SU-DHL-6 (cell line): ENCODE measurements around the gene BLVRB.

Source experiments
- H2AFZ ChIP-seq: fragments of 200-600 bp; sonication (generic); 2 replicates; pipeline ENCODE4 v1.6.1; 2014; ENCODE audit warnings: low read depth, mild to moderate bottlenecking, moderate library complexity, mixed read lengths, antibody characterized with exemption, low read length; ENCODE audit not compliant: severe bottlenecking
- H3F3A ChIP-seq: fragments of 200-600 bp; shearing (Covaris generic); 2 replicates; pipeline ENCODE4 v1.6.0; 2016; ENCODE audit warnings: antibody characterized with exemption, mild to moderate bottlenecking; ENCODE audit not compliant: insufficient read depth
- H3K27ac ChIP-seq: fragments of 200-600 bp; sonication (generic); 2 replicates; pipeline ENCODE4 v1.5.1; 2016; ENCODE audit warnings: low read depth, mild to moderate bottlenecking, low read length, moderate library complexity, mixed read lengths
- H3K27me3 ChIP-seq: fragments of 200-600 bp; sonication (generic), shearing (Covaris generic); 2 replicates; pipeline ENCODE4 v1.6.0; 2014; ENCODE audit warnings: mild to moderate bottlenecking, low read length
- H3K36me3 ChIP-seq: fragments of 200-600 bp; sonication (generic); 2 replicates; pipeline ENCODE4 v1.6.1; 2014; ENCODE audit warnings: mild to moderate bottlenecking, low read length, mixed read lengths
- H3K4me2 ChIP-seq: fragments of 300-600, 200-600 bp; shearing (Covaris generic), sonication (generic); 2 replicates; pipeline ENCODE4 v1.6.0; 2014; ENCODE audit warnings: low read length, low read depth, mild to moderate bottlenecking; ENCODE audit not compliant: poor library complexity, severe bottlenecking
- H3K4me3 ChIP-seq: fragments of 200-600 bp; sonication (generic); 2 replicates; pipeline ENCODE4 v1.5.1; 2014; ENCODE audit warnings: antibody characterized with exemption, low read length, mild to moderate bottlenecking, mixed read lengths; ENCODE audit not compliant: insufficient read depth, poor library complexity, severe bottlenecking
- H3K79me2 ChIP-seq: fragments of 200-600 bp; sonication (generic); 2 replicates; pipeline ENCODE4 v1.6.1; 2014; ENCODE audit warnings: mild to moderate bottlenecking, low read length, moderate library complexity; ENCODE audit not compliant: insufficient read depth
- H3K9ac ChIP-seq: fragments of 200-600 bp; sonication (generic); 2 replicates; pipeline ENCODE4 v1.7.0; 2014; ENCODE audit warnings: mild to moderate bottlenecking, low read length
- H3K9me2 ChIP-seq: fragments of 200-600 bp; sonication (generic); replicated peaks from 2 replicates; pipeline ENCODE4 v1.6.1; 2014; ENCODE audit warnings: low read length; ENCODE audit not compliant: insufficient read depth
- H3K9me3 ChIP-seq: fragments of 200-600 bp; sonication (generic); 2 replicates; pipeline ENCODE4 v1.6.1; 2014; ENCODE audit warnings: low read length, mixed read lengths; ENCODE audit not compliant: insufficient read depth
- H4K20me1 ChIP-seq: fragments of 200-600 bp; sonication (generic); 2 replicates; pipeline ENCODE4 v1.6.1; 2014; ENCODE audit warnings: low read depth, mild to moderate bottlenecking, antibody characterized with exemption, low read length, moderate library complexity, mixed read lengths
- CTCF ChIP-seq: fragments of 200-600 bp; sonication (generic); IDR thresholded peaks from one replicate; pipeline ENCODE4 v1.5.1; 2017; ENCODE audit warnings: antibody characterized with exemption, mild to moderate bottlenecking, low read length, moderate library complexity; ENCODE audit not compliant: insufficient read depth, poor library complexity, severe bottlenecking
- EZH2phosphoT487 ChIP-seq: fragments of 200-600 bp; sonication (generic), shearing (Covaris generic); conservative IDR thresholded peaks from 2 replicates; pipeline ENCODE4 v1.6.1; 2018; ENCODE audit warnings: mild to moderate bottlenecking, antibody characterized with exemption, low read length, moderate library complexity, mixed read lengths

The BLVRB gene

GRCh38 chr19:40419780-40420179, 45.8 kb downstream of the BLVRB start:
- TF ChIP-seq EZH2phosphoT487: no peak
- no peak for TF ChIP-seq CTCF
- Histone ChIP-seq H3K4me2 (no peak overlapping the region), H2AFZ (no peak overlapping the region), H3F3A (peaks cover 8% of the 10 kb centered on the region; the same call in 1 of the 2 replicates), H3K9me2 (no peaks in the 10 kb centered on the region), H3K79me2 (no peaks in the 10 kb centered on the region), H3K27me3 (no peaks in the 10 kb centered on the region), H3K9me3 (no peaks in the 10 kb centered on the region), H3K36me3 (no peaks in the 10 kb centered on the region), H3K27ac (no peak overlapping the region), H3K4me3 (no peak overlapping the region), H3K9ac (no peak overlapping the region), H4K20me1 (no peaks in the 10 kb centered on the region)

GRCh38 chr19:40419066-40419612, 46.4 kb downstream of the BLVRB start:
- no peak overlapping the region for H2AFZ ChIP-seq

GRCh38 chr19:40418040-40418439, 47.5 kb downstream of the BLVRB start:
- H3F3A ChIP-seq: no peaks in the 10 kb centered on the region
- H3K27me3 ChIP-seq: no peaks in the 10 kb centered on the region
- no peaks in the 10 kb centered on the region for H3K79me2 ChIP-seq
- TF ChIP-seq CTCF (no peak), EZH2phosphoT487 (no peak)
- H3K9ac ChIP-seq: no peak overlapping the region
- H3K9me3 ChIP-seq: no peaks in the 10 kb centered on the region
- no peaks in the 10 kb centered on the region for H4K20me1 ChIP-seq
- no peak overlapping the region for H3K4me2 ChIP-seq
- no peaks in the 10 kb centered on the region for H3K9me2 ChIP-seq
- no peak overlapping the region for H3K27ac ChIP-seq
- no peak overlapping the region for H2AFZ ChIP-seq
- no peak overlapping the region for H3K4me3 ChIP-seq
- H3K36me3 ChIP-seq: no peaks in the 10 kb centered on the region

More at GRCh38 chr19:40419066-40419612, 46.4 kb downstream of the BLVRB start:
- H3K9ac ChIP-seq: no peak overlapping the region
- no peak overlapping the region for H3K27ac ChIP-seq
- no peak overlapping the region for H3K4me2 ChIP-seq
- no peaks in the 10 kb centered on the region for H3K79me2 ChIP-seq
- H3K9me2 ChIP-seq: no peaks in the 10 kb centered on the region
- H3K27me3 ChIP-seq: no peaks in the 10 kb centered on the region
- no peaks in the 10 kb centered on the region for H3K36me3 ChIP-seq
- no peaks in the 10 kb centered on the region for H4K20me1 ChIP-seq
- peaks cover 2% of the 10 kb centered on the region; the same call in 1 of the 2 replicates for H3F3A ChIP-seq
- H3K4me3 ChIP-seq: no peak overlapping the region
- TF ChIP-seq CTCF: no peak
- TF ChIP-seq EZH2phosphoT487: no peak
- no peaks in the 10 kb centered on the region for H3K9me3 ChIP-seq
